Right lobe of liver (tissue), 6 donors: ENCODE data around the gene ZNF652. TPM values are rescaled to one million over a fixed set of nuclear protein-coding genes. Genes with fewer than 3 reads are reported as not detected.

ENCODE experiments used
- ATAC-seq, 4 donors: fragments of 200-7000 bp; cut with Tn5 transposase; one replicate each; pipeline ENCODE4 v1.9.1; 2020; ENCODE audit warnings: mild to moderate bottlenecking in 4 of 4, moderate library complexity in 4 of 4
- DNase-seq, 3 donors: peaks; one replicate each; pipeline ENCODE4 v3.0.0-alpha.2; 2020
- H3K27ac ChIP-seq, 3 donors: fragments of 200-600 bp; one replicate each; pipeline ENCODE4 v1.8.0; 2022
- H3K27me3 ChIP-seq, 2 donors: fragments of 200-600 bp; one replicate each; pipeline ENCODE4 v1.8.0; 2022
- H3K36me3 ChIP-seq, 4 donors: fragments of 200-600 bp; sonication (generic) in 1 of 4; one replicate each; pipeline versions ENCODE4 v1.5.1 to v1.8.0; 2017 to 2022; ENCODE audit warnings: control low read depth in 1 of 4
- H3K4me1 ChIP-seq, 4 donors: fragments of 200-600 bp; sonication (generic) in 1 of 4; one replicate each; pipeline versions ENCODE4 v1.5.1 to v1.8.0; 2017 to 2022; ENCODE audit warnings: control low read depth in 1 of 4
- H3K4me3 ChIP-seq, 3 donors: fragments of 200-600 bp; one replicate each; pipeline ENCODE4 v1.8.0; 2022
- H3K9me3 ChIP-seq, 4 donors: fragments of 200-600 bp; sonication (generic) in 1 of 4; one replicate each; pipeline versions ENCODE4 v1.5.1 to v1.8.0; 2017 to 2022; ENCODE audit warnings: control low read depth in 1 of 4
- CTCF ChIP-seq, 4 donors: fragments of 200-600 bp in 3 of 4; fragments of 450-650 bp in 1 of 4; IDR thresholded peaks; one replicate each; pipeline versions ENCODE4 v1.5.1 to v1.8.0; 2016 to 2022; ENCODE audit warnings: antibody characterized with exemption in 4 of 4, mild to moderate bottlenecking in 2 of 4
- POLR2A ChIP-seq: fragments of 450-650 bp; IDR thresholded peaks from one replicate; pipeline ENCODE4 v1.6.1; 2017; ENCODE audit warnings: antibody characterized with exemption, mild to moderate bottlenecking
- WGBS: methylation state at CpG from one replicate; pipeline ENCODE4 v1.1.6; 2018; ENCODE audit warnings: low coverage, low lambda C conversion rate; ENCODE audit not compliant: insufficient coverage; ENCODE audit errors: missing lambda C conversion rate; 5-methylcytosine and 5-hydroxymethylcytosine counted together
- intact Hi-C, 2 donors: fragments of 100-400 bp; cut with DNase I; formaldehyde crosslinking; loops; one replicate each; pipeline versions ENCODE4 v1.11.2 to v1.14.1; 2022
- total RNA-seq, 6 experiments: library from RNA; depleted of rRNA in 2 of 6; stranded (reverse); fragments of >200 nt in 2 of 6; fragmentation: NEBNext Ultra II Directional in 3 of 6; extraction: Animal tissue kit (Norgen Biotek cat#: 25700) in 3 of 6; gene quantifications; one replicate each; pipeline versions ENCODE4 v1.1.0 to v1.2.4, GENCODE V29; 2016 to 2023
- donor health status: DM: no; HTN: yes; CAD: no.
- donor health status: DM: no; HTN: no; CAD: no.
- donor health status: DM: no; HTN: no; CAD: no.
- donor health status: DM: no; HTN: yes; CAD: no.
- donor health status: DM: no; HTN: yes; CAD: no.

Gene ZNF652
- total RNA-seq, 6 experiments from 2014 or later = 16.9 to 36.8 (median 24.3) TPM

GRCh38 chr17:49406421-49407061 lies 44.5 kb upstream of the ZNF652 start:
- Histone ChIP-seq H3K27ac (no peak overlapping the region), H3K4me3 (no peak overlapping the region), H3K9me3 (no peaks in the 10 kb centered on the region), H3K4me1 (no peaks in the 10 kb centered on the region), H3K36me3 (peaks cover 0 to 67% (median 42%) of the 10 kb centered on the region in 4 donors), H3K27me3 (no peaks in the 10 kb centered on the region)
- intact Hi-C loops = no loop called here
- 80% methylated on average over 1 of the region's 9 CpGs for WGBS
- DNase-seq = no peak
- no peak for ATAC-seq
- TF ChIP-seq POLR2A (no peak), CTCF (IDR thresholded peaks at IDR 0.05) (no peak)

- intact Hi-C loops = no loop called here
- ATAC-seq (no peak), DNase-seq (no peak)
- 100% methylated on average over 4 of the region's 14 CpGs for WGBS
- Histone ChIP-seq H3K4me1 (no peaks in the 10 kb centered on the region), H3K4me3 (no peak overlapping the region), H3K27me3 (no peaks in the 10 kb centered on the region), H3K36me3 (peaks cover 0 to 51% (median 31%) of the 10 kb centered on the region in 4 donors), H3K9me3 (no peaks in the 10 kb centered on the region), H3K27ac (no peak overlapping the region)
- no peak for TF ChIP-seq CTCF (IDR thresholded peaks at IDR 0.05)
- no peak for TF ChIP-seq POLR2A
Measured at GRCh38 chr17:49404906-49405305, 42.9 kb upstream of the ZNF652 start.

- Histone ChIP-seq H3K27ac (no peak overlapping the region), H3K36me3 (peaks cover 0 to 45% (median 28%) of the 10 kb centered on the region in 4 donors), H3K4me1 (no peaks in the 10 kb centered on the region), H3K27me3 (no peaks in the 10 kb centered on the region), H3K4me3 (no peak overlapping the region), H3K9me3 (no peaks in the 10 kb centered on the region)
- TF ChIP-seq POLR2A (no peak), CTCF (IDR thresholded peaks at IDR 0.05) (no peak)
- DNase-seq = no peak
- peak in 3 of 4 donors; percentile 8 to 31 (median 29) for ATAC-seq
- intact Hi-C loops = no loop called here
- WGBS = 33% methylated on average over 7 of the region's 12 CpGs
Measured at GRCh38 chr17:49404361-49404760, 42.3 kb upstream of the ZNF652 start.

- WGBS = 30% methylated on average over 6 of the region's 10 CpGs
- H3K4me3 ChIP-seq = no peak overlapping the region
- intact Hi-C loops = no loop called here
- DNase-seq (no peak), ATAC-seq (peak in 3 of 4 donors; percentile 13 to 45 (median 42))
- no peaks in the 10 kb centered on the region for H3K27me3 ChIP-seq
- no peak overlapping the region for H3K27ac ChIP-seq
- peaks cover 0 to 39% (median 25%) of the 10 kb centered on the region in 4 donors for H3K36me3 ChIP-seq
- H3K4me1 ChIP-seq = no peaks in the 10 kb centered on the region
- TF ChIP-seq CTCF (IDR thresholded peaks at IDR 0.05) = no peak
- no peaks in the 10 kb centered on the region for H3K9me3 ChIP-seq
Measured at GRCh38 chr17:49403514-49404289, 41.7 kb upstream of the ZNF652 start.
